Prostate gland (tissue), 2 donors: ENCODE measurements around the gene KHDC4. TPM values are rescaled to one million over a fixed set of nuclear protein-coding genes. Genes with fewer than 3 reads are reported as not detected.
A peak's percentile ranks its signal among the peaks of the same experiment; 100 is the strongest.

Experiments used
- DNase-seq: peaks from one replicate; pipeline ENCODE4 v3.0.0-alpha.2; 2019; ENCODE audit warnings: low spot score
- H3K27ac ChIP-seq, 2 donors: fragments of 200-600 bp; sonication (generic); 2 replicates each; pipeline ENCODE4 v1.5.1; 2017 to 2019
- H3K27me3 ChIP-seq: fragments of 200-600 bp; sonication (generic); replicated peaks from 2 replicates; pipeline ENCODE4 v1.5.1; 2019; ENCODE audit not compliant: insufficient read depth
- H3K36me3 ChIP-seq, 2 donors: fragments of 200-600 bp; sonication (generic); 1 replicate in 1 of 2; 2 replicates in 1 of 2; pipeline versions ENCODE4 v1.5.1 to v1.8.1; 2017 to 2019
- H3K4me1 ChIP-seq: fragments of 200-600 bp; sonication (generic); replicated peaks from 2 replicates; pipeline ENCODE4 v1.5.1; 2019
- H3K4me3 ChIP-seq, 2 donors: fragments of 200-600 bp; sonication (generic); 2 replicates each; pipeline ENCODE4 v1.5.1; 2017 to 2019
- H3K9me3 ChIP-seq: fragments of 200-600 bp; sonication (generic); 2 replicates; pipeline ENCODE4 v1.5.1; 2017
- CTCF ChIP-seq, 4 experiments: fragments of 200-600 bp in 2 of 4; fragments of 450-650 bp in 2 of 4; sonication (generic) in 2 of 4; IDR thresholded peaks; 1 replicate in 3 of 4; 2 replicates in 1 of 4; pipeline ENCODE4 v1.5.1; 2016 to 2019; ENCODE audit warnings: antibody characterized with exemption in 4 of 4, mild to moderate bottlenecking in 2 of 4, moderate library complexity in 2 of 4
- POLR2A ChIP-seq: fragments of 450-650 bp; IDR thresholded peaks from one replicate; pipeline ENCODE4 v1.6.1; 2016; ENCODE audit warnings: antibody characterized with exemption, mild to moderate bottlenecking
- POLR2AphosphoS5 ChIP-seq: sonication (generic); formaldehyde crosslinking; IDR thresholded peaks from one replicate; pipeline ENCODE4 v1.6.1; 2017; ENCODE audit warnings: antibody characterized with exemption
- WGBS: methylation state at CpG from one replicate; pipeline ENCODE4 v1.1.5; 2018; 5-methylcytosine and 5-hydroxymethylcytosine counted together
- intact Hi-C: fragments of 100-400 bp; cut with DNase I; formaldehyde crosslinking; loops from one replicate; pipeline ENCODE4 v1.14.2; 2022
- total RNA-seq, 2 donors: library from RNA; depleted of rRNA; stranded (reverse); fragments of >200 nt; gene quantifications; one replicate each; pipeline ENCODE4 v1.1.0, GENCODE V29; 2016

The KHDC4 gene
- total RNA-seq, 2 donors from 2014 or later = 49.8 to 66.1 TPM

GRCh38 chr1:155893389-155894142 lies 40.6 kb downstream of the KHDC4 start:
- Histone ChIP-seq H3K27me3 (no peaks in the 10 kb centered on the region), H3K9me3 (no peaks in the 10 kb centered on the region), H3K4me3 (no peak overlapping the region), H3K4me1 (no peaks in the 10 kb centered on the region), H3K27ac (peak overlapping the region; percentile 35 to 48), H3K36me3 (no peaks in the 10 kb centered on the region)
- DNase-seq = no peak
- TF ChIP-seq POLR2AphosphoS5 (peak; percentile 50), POLR2A (no peak)
- WGBS = 56% methylated on average over 10 of the region's 10 CpGs
- intact Hi-C loops = no loop called here

- WGBS = 14% methylated on average over 3 of the region's 3 CpGs
- Histone ChIP-seq H3K4me1 (no peaks in the 10 kb centered on the region), H3K9me3 (no peaks in the 10 kb centered on the region), H3K4me3 (no peak overlapping the region), H3K27me3 (no peaks in the 10 kb centered on the region), H3K27ac (peak overlapping the region; percentile 35 to 48), H3K36me3 (no peaks in the 10 kb centered on the region)
- DNase-seq = no peak
- intact Hi-C loops = no loop called here
- no peak for TF ChIP-seq POLR2AphosphoS5
- no peak for TF ChIP-seq CTCF (IDR thresholded peaks at IDR 0.05)
- TF ChIP-seq POLR2A = no peak
Measured at GRCh38 chr1:155892796-155893195, 41.4 kb downstream of the KHDC4 start.

- no peak overlapping the region for H3K27ac ChIP-seq
- H3K27me3 ChIP-seq = no peaks in the 10 kb centered on the region
- H3K9me3 ChIP-seq = no peaks in the 10 kb centered on the region
- whole genome bisulfite sequencing = 56% methylated on average over 3 of the region's 3 CpGs
- intact Hi-C loops = no loop called here
- H3K4me3 ChIP-seq = no peak overlapping the region
- DNase-seq = no peak
- TF ChIP-seq POLR2A (no peak), CTCF (IDR thresholded peaks at IDR 0.05) (no peak), POLR2AphosphoS5 (no peak)
- H3K36me3 ChIP-seq = no peaks in the 10 kb centered on the region
- H3K4me1 ChIP-seq = no peaks in the 10 kb centered on the region
Measured at GRCh38 chr1:155890251-155890650, 44.0 kb downstream of the KHDC4 start.

- Histone ChIP-seq H3K36me3 (no peaks in the 10 kb centered on the region), H3K9me3 (no peaks in the 10 kb centered on the region), H3K4me1 (no peaks in the 10 kb centered on the region), H3K27ac (no peak overlapping the region), H3K27me3 (no peaks in the 10 kb centered on the region), H3K4me3 (no peak overlapping the region)
- intact Hi-C loops = no loop called here
- WGBS = 80% methylated on average over 2 of the region's 2 CpGs
- TF ChIP-seq POLR2AphosphoS5 (no peak), CTCF (IDR thresholded peaks at IDR 0.05) (no peak), POLR2A (no peak)
- DNase-seq = no peak
Measured at GRCh38 chr1:155889566-155889965, 44.6 kb downstream of the KHDC4 start.

- WGBS = 100% methylated on average over 5 of the region's 5 CpGs
- intact Hi-C loops = no loop called here
- Histone ChIP-seq H3K9me3 (no peaks in the 10 kb centered on the region), H3K36me3 (no peaks in the 10 kb centered on the region), H3K4me3 (no peak overlapping the region), H3K27ac (no peak overlapping the region), H3K27me3 (no peaks in the 10 kb centered on the region), H3K4me1 (no peaks in the 10 kb centered on the region)
- DNase-seq = no peak
- TF ChIP-seq POLR2AphosphoS5 (no peak), POLR2A (no peak), CTCF (IDR thresholded peaks at IDR 0.05) (no peak)
Measured at GRCh38 chr1:155888481-155888880, 45.7 kb downstream of the KHDC4 start.
